Peyer's patch (tissue), 4 donors: ENCODE measurements around the gene LRRC74A. TPM values are rescaled to one million over a fixed set of nuclear protein-coding genes. Genes with fewer than 3 reads are reported as not detected.

Experiments
- DNase-seq, 3 donors: peaks; one replicate each; pipeline ENCODE4 v3.0.0-alpha.2; 2017 to 2019
- H3K27ac ChIP-seq, 4 donors: fragments of 200-600 bp; sonication (generic); one replicate each; pipeline ENCODE4 v1.5.1; 2016 to 2019
- H3K27me3 ChIP-seq, 2 donors: fragments of 200-600 bp; sonication (generic); one replicate each; pipeline ENCODE4 v1.5.1; 2019
- H3K36me3 ChIP-seq, 3 donors: fragments of 200-600 bp; sonication (generic); one replicate each; pipeline ENCODE4 v1.5.1; 2016 to 2019
- H3K4me1 ChIP-seq, 4 donors: fragments of 200-600 bp; sonication (generic); one replicate each; pipeline ENCODE4 v1.5.1; 2016 to 2019
- H3K4me3 ChIP-seq, 4 donors: fragments of 200-600 bp; sonication (generic); 1 replicate in 3 of 4; 2 replicates in 1 of 4; pipeline ENCODE4 v1.5.1; 2016 to 2019; ENCODE audit warnings: mild to moderate bottlenecking in 1 of 4
- H3K9me3 ChIP-seq, 4 donors: fragments of 200-600 bp; sonication (generic); one replicate each; pipeline ENCODE4 v1.5.1; 2016 to 2019; ENCODE audit warnings: mild to moderate bottlenecking in 1 of 4
- CTCF ChIP-seq, 6 experiments: fragments of 450-650 bp in 4 of 6; fragments of 200-600 bp in 2 of 6; sonication (generic) in 1 of 6; IDR thresholded peaks; one replicate each; pipeline ENCODE4 v1.5.1; 2017 to 2019; ENCODE audit warnings: antibody characterized with exemption in 6 of 6, mild to moderate bottlenecking in 3 of 6, moderate library complexity in 1 of 6
- POLR2A ChIP-seq, 2 donors: fragments of 450-650 bp; IDR thresholded peaks; one replicate each; pipeline ENCODE4 v1.5.1; 2017; ENCODE audit warnings: antibody characterized with exemption in 2 of 2, mild to moderate bottlenecking in 2 of 2, moderate library complexity in 2 of 2
- total RNA-seq, 4 donors: library from RNA; depleted of rRNA; stranded (reverse); fragments of >200 nt; gene quantifications; one replicate each; pipeline ENCODE4 v1.1.0, GENCODE V29; 2016

The LRRC74A gene
- total RNA-seq, 4 donors from 2014 or later = not detected

- no peak for DNase-seq
- Histone ChIP-seq H3K27ac (no peak overlapping the region), H3K36me3 (no peaks in the 10 kb centered on the region), H3K4me3 (no peak overlapping the region), H3K27me3 (no peaks in the 10 kb centered on the region), H3K9me3 (no peaks in the 10 kb centered on the region), H3K4me1 (no peaks in the 10 kb centered on the region)
- TF ChIP-seq CTCF (IDR thresholded peaks at IDR 0.05) = no peak
- no peak for TF ChIP-seq POLR2A (IDR thresholded peaks at IDR 0.05)
These were observed 9.9 kb downstream of the LRRC74A start for GRCh38 chr14:76836029-76836630.

GRCh38 chr14:76837524-76837923 lies 11.3 kb downstream of the LRRC74A start:
- Histone ChIP-seq H3K4me3 (no peak overlapping the region), H3K36me3 (no peaks in the 10 kb centered on the region), H3K4me1 (no peaks in the 10 kb centered on the region), H3K27ac (no peak overlapping the region), H3K9me3 (no peaks in the 10 kb centered on the region), H3K27me3 (no peaks in the 10 kb centered on the region)
- DNase-seq = no peak
- TF ChIP-seq CTCF (IDR thresholded peaks at IDR 0.05) (no peak), POLR2A (IDR thresholded peaks at IDR 0.05) (no peak)

GRCh38 chr14:76842414-76842813 lies 16.2 kb downstream of the LRRC74A start:
- H3K36me3 ChIP-seq = no peaks in the 10 kb centered on the region
- no peaks in the 10 kb centered on the region for H3K9me3 ChIP-seq
- no peak overlapping the region for H3K4me3 ChIP-seq
- H3K4me1 ChIP-seq = no peaks in the 10 kb centered on the region
- H3K27ac ChIP-seq = no peak overlapping the region
- H3K27me3 ChIP-seq = no peaks in the 10 kb centered on the region
- DNase-seq = no peak
- TF ChIP-seq POLR2A (IDR thresholded peaks at IDR 0.05) = no peak
- TF ChIP-seq CTCF (IDR thresholded peaks at IDR 0.05) = no peak

GRCh38 chr14:76844223-76844622 lies 18.0 kb downstream of the LRRC74A start:
- Histone ChIP-seq H3K4me1 (no peaks in the 10 kb centered on the region), H3K27me3 (no peaks in the 10 kb centered on the region), H3K36me3 (no peaks in the 10 kb centered on the region), H3K4me3 (no peak overlapping the region), H3K9me3 (no peaks in the 10 kb centered on the region), H3K27ac (peak overlapping the region in 1 of 4 donors; percentile 35)
- peak in 2 of 3 donors; percentile 18 to 55 for DNase-seq
- TF ChIP-seq CTCF (IDR thresholded peaks at IDR 0.05) (peak in 3 of 6 experiments; percentile 18 to 28 (median 22)), POLR2A (IDR thresholded peaks at IDR 0.05) (no peak)

- Histone ChIP-seq H3K27ac (no peak overlapping the region), H3K36me3 (no peaks in the 10 kb centered on the region), H3K27me3 (no peaks in the 10 kb centered on the region), H3K4me1 (no peaks in the 10 kb centered on the region), H3K9me3 (no peaks in the 10 kb centered on the region), H3K4me3 (no peak overlapping the region)
- TF ChIP-seq POLR2A (IDR thresholded peaks at IDR 0.05) = no peak
- TF ChIP-seq CTCF (IDR thresholded peaks at IDR 0.05) = no peak
- no peak for DNase-seq
These were observed 20.3 kb downstream of the LRRC74A start for GRCh38 chr14:76846331-76847047.
